ENCODE results near the gene SNX30.

- no peak for TF ChIP-seq CTCF (IDR thresholded peaks at IDR 0.05 in 2 of 3, conservative IDR thresholded peaks at IDR 0.05 in 1 of 3; ENCODE audit: borderline replicate concordance in 1 of 3, insufficient read depth in 1 of 3, low read depth in 2 of 3, low read length in 2 of 3)
- TF ChIP-seq REST (IDR thresholded peaks at IDR 0.05; ENCODE audit: low read depth): no peak
- no peak for TF ChIP-seq YY1 (IDR thresholded peaks at IDR 0.05; ENCODE audit: extremely low read depth, insufficient replicate concordance, low read depth, low read length)
- TF ChIP-seq SP1 (IDR thresholded peaks at IDR 0.05; ENCODE audit: low read depth): peak; percentile 36; the same call in 1 of the 2 replicates
- TF ChIP-seq SIN3A (IDR thresholded peaks at IDR 0.05; ENCODE audit: low read depth): no peak
- no peak for TF ChIP-seq MAX (IDR thresholded peaks at IDR 0.05)
- TF ChIP-seq FOSL1 (IDR thresholded peaks at IDR 0.05; ENCODE audit: low read depth): no peak
Observed at GRCh38 chr9:112784020-112784785, 33.6 kb downstream of the SNX30 start.
